GM19043 (cell line): Measurements from ENCODE around the gene NAALADL2.
A peak's percentile ranks its signal among the peaks of the same experiment; 100 is the strongest.
"Not testable (repeated sequence)": the region's sequence is repeated elsewhere in the genome, so short reads cannot be mapped to it uniquely, and the experiment has no call there.

Source experiments
- ATAC-seq: cut with Tn5 transposase; IDR thresholded peaks from one replicate; pipeline ENCODE4 v1.9.1; 2021; ENCODE audit warnings: low read depth; ENCODE audit not compliant: unreplicated experiment

Gene NAALADL2

DNA sequence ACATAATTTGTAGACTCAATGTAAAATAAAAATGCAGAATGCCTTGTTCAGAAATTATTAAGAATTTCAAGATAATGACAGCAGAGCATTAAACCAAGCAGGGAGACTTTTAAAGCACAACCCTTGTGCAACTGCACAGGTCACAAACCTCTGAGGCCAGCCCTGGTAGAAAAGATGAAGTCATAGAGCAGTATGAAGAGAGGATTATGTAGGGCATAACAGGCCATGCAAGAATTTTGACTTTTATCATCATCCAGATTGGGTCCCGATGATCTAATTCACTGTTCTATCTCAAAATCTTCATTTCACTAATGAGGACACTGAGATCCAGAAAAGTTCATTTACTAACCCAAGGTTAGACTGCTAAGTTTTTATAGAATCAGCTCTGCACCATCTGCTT, 388.5 kb downstream of the NAALADL2 start:
- no peak for ATAC-seq

DNA sequence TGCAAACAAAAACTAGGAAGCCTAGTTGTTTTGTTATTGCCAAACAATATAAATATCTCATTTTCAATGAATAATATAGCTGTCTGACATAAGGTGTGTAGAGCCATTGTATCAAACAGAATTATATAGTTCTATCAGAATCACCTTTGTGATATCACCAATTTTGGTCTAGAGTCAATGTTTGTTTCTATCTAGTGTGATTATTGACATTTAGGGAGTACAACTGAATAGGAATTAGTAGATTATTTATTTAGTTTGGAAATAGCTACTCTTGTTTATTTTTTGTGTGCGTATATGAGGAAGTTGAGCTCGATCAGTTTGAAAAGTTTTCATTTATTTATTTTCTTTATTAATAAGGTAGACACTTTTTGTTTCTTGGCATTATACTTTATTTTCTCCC, 389.7 kb downstream of the NAALADL2 start:
- no peak for ATAC-seq

DNA sequence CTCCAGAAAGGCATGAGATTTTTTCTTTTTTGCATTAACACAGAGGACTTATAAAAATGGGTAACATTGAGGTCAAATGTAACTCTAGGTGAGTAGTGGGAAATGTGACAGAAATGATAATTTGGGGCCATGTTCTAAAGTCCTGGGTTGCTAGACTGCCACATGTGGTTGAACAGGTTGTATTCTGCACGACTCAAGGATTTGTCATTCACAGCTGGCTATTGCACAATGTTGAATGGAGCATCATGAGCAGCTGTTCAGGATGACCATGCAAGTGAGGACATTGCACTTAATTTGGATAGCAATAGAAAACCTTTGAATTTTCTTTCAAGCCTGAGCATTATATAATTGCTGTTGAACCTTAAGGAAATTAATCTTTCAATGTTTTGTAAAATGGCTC, 396.6 kb downstream of the NAALADL2 start:
- no peak for ATAC-seq

DNA sequence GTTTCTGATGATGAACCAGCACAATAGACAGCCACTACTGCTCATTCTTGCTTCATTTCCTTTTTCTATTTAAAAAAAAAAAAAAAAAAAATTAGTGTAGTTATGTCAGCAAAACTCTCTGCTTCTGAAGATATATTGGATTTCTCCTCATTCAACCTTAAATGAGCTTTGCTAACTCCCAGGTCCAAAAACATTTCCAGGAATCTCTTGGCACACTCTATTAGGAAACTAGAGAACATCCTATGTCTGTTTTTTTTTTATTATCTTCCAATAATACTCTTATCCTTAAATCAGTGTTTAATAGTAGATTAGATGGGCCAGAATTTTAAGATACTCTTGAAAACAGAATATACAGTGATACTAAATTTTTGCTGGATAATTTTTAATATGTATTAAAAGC, 398.0 kb downstream of the NAALADL2 start:
- no peak for ATAC-seq

DNA sequence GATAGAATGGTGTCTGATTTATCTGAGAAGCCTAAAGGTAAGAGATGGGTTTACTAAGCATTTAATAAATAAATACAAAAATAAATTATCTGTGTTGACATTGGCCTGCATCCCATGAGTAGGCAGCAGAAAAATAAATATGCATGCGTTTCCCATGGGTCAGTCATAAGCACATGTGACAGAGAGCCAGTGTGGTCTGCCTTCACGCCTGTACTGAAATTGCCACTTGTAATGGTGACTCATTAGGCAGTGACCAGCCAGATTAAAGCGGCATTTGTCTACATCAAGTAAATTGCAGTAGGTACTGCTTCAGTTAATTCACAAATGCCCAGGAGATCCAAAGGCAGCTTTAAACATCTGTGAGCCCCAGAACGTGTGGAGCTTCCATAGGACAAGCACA, 399.6 kb downstream of the NAALADL2 start:
- ATAC-seq = no peak

DNA sequence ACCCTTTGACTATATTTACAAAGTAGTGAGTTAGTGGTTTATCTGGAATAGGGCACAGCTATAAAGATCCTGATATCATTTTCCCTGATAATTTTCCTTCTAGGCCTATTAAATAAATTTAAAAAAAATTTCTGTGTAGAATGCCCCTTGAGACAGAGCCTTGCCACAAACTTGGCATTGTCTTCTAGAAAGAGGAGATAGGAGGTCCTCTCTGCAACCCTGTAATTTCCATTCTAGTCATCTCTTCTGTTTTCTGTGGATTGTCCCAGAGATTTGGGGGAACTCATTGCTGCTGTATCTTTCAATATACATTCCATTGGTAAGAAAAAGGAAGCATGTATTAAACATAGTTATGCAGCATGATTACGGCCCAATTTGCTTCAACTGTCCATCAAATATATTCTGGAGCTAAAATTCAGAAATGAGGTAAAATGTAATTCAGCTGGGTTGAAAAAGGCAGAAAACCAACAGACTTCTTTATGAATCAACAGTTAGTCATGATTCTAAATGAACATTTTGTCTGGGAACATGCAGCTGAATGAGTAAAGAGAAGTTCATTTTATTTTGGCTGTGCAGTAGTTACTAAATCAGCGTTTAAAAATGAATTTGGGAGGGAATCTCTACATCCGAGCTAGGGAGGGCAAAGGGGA, 401.1 kb downstream of the NAALADL2 start:
- ATAC-seq = no peak

DNA sequence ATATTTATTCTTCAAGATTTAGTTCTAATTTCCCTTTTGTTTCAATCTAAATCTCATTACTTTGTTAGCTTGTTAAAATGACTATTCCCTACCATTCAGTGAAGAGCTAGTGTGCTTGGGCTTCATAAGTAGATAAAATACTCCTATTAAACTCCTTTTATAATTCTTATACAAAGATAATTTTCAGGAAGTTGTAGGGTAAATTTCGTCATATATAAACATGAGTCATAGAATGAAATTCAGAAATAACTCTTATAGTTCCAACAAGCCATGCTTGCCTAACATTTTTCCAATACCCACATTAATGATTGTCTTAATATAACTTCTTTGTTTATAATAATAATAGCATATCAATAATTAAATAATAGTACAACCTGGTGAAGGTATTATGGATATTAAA, 407.3 kb downstream of the NAALADL2 start:
- ATAC-seq = no peak

DNA sequence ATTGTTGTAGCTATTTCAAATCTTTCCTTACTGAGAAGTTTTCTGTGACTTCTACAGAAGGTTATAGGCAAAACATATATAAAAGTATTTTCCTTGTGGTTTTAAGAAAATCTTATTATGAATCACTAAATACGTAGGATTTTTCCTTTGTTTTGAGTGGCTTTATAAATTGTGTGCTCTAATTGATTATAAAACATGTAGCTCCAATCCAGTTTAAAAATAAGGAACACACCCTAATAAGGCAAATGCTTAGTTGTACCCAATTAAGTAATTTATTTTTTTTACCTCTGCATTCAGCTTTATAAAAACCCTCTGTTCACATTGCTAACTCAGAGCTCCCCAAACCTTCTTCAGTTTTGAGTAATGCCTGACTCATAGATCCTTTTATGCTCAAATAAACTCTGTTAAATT, 408.0 kb downstream of the NAALADL2 start:
- ATAC-seq = no peak

DNA sequence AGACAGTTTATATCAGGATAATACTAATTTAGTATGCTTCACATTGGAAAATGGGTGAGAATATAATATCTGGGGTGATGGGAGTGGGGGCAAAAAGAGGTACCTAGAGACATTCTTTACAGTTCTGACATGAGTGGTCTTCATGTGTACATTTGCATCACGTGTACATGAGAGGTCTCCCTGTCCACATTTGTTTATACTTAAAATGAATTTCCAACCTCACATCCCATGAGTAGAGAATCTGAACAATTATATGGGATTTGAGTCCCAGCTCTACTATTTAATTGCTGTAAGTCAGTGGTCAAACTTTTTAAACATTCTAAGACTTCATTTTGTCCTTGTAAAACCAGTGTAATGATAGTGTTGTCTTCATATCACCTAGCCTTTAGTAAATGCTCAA, 408.4 kb downstream of the NAALADL2 start:
- ATAC-seq = no peak

DNA sequence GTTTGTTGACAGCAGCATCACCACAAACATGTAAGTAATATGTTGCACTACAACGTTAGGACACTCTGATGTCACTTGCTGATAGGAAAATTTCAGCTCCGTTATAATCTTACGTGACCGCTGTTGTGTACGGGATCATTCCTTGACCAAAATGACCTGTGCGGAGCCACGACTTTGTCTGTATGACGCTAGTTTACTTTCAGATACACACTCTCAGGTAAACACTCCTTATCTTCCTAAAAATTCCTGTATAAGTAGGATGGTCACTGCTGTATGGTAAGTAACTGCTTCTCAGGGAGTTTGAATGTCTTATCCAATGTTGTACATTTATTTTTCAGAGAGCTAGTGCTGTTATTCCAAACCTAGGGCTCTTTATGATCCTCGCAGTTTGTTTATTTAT, 410.3 kb downstream of the NAALADL2 start:
- ATAC-seq = no peak

DNA sequence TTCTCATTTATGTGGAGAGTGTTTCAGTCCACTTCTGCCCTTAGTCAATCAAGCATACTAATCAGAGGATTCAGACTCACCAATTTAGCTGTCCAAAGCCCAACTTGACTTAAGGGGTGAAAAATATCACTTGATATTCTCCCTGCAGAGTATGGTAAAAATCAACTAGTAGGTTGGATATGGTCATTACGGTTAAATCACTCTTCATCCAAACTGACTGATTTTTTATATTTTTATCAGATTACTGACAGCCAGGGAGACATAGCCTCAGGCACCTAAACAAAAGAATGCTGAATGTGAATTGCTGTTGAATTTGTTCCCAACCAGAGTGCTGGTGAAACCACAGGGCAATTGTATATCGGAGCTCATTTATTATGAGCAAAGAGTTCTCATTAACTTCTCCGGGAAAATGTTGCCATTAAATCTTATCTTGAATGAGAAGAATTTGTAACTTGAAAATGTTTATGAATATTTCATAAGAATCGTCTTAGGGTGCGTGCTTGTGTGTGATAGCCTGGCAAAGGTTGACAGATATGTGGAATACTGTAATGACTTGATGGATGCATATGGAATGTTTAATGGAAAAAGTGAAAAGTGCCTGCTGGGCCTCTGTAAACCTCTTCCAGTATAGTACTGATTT, 411.2 kb downstream of the NAALADL2 start:
- no peak for ATAC-seq

DNA sequence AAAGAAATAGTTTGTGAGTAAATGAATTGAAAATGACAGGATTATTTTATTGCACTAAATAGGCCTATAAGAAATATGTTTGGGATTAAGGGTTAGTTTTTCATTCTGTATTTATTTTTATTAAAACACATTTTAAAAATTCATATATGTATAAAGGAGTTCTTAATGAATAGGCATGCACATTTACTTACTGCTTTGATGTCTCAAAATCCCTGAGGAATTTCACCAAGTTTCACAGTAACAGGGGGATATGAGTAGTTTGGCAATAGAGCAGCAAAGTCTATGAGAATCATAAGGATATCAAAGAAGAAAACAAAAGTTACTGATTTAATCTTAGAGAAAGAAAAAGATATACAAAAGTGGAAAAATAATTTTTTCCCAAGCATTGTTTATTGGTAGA, 411.7 kb downstream of the NAALADL2 start:
- no peak for ATAC-seq

DNA sequence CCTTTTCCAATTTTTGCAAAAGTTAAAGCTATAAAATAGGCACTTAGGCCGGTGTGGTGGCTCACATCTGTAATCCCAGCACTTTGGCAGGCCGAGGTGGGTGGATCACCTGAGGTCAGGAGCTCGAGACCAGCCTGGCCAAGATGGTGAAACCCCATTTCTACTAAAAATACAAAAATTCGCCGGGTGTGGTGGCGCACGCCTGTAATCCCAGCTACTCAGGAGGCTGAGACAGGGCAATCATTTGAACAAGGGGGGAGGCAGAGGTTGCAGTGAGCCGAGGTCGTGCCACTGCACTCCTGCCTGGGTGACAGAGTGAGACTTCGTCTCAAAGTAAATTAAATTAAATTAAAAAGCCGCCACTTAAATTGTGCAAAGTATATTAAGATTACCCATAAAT, 412.3 kb downstream of the NAALADL2 start:
- not testable (repeated sequence) for ATAC-seq

DNA sequence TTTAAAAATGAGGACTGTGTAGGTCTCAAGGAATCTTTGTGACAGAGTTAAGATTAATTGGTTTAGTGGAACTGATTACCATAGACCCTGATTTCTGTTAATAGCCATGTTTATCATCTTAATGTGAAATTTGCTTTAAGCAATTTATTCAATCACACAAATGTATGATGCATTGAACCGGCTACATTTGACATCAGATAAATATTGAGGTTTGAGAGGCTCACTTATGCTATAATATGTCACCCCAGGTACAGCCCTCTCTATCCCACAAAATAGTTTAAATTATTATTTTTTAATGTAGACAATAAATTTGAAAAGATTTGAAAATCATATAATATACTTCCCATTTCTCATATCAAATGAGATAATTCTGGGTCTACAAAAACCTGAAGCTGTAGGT, 413.3 kb downstream of the NAALADL2 start:
- ATAC-seq = no peak

DNA sequence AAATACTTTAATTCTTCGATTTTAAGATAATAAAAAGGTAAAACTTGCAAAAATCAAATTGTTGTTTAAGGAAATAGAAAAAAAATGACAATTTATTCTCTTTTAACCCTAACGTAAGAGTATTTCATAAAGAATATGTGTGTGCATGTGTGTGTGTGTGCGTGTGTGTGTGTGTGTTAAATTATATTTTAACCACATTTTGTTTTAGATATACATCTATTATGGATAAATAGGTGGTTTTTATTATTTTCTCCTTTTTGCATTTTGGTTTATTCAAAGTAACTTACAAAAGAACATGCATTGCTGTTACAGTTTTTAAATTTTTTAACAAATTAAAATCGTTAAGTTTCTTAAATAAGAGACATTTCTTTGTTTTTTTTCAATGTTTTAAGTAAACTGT, 414.4 kb downstream of the NAALADL2 start:
- ATAC-seq = no peak

DNA sequence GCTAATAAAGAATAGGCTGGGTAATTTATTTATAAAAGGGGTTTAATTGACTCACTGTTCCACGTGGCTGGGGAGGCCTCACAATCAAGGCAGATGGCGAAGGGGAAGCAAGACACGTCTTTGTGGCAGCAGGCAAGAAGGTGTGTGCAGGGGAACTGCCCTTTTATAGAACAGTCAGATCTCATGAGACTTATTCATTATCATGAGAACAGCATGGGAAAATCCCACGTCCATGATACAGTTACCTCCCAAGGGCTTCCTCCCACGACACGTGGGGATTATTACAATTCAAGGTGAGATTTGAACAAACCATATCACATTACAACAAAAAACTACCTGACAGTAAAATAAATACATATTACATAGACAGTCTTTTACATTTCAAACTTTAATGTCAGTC, 414.9 kb downstream of the NAALADL2 start:
- peak; percentile 49 for ATAC-seq

DNA sequence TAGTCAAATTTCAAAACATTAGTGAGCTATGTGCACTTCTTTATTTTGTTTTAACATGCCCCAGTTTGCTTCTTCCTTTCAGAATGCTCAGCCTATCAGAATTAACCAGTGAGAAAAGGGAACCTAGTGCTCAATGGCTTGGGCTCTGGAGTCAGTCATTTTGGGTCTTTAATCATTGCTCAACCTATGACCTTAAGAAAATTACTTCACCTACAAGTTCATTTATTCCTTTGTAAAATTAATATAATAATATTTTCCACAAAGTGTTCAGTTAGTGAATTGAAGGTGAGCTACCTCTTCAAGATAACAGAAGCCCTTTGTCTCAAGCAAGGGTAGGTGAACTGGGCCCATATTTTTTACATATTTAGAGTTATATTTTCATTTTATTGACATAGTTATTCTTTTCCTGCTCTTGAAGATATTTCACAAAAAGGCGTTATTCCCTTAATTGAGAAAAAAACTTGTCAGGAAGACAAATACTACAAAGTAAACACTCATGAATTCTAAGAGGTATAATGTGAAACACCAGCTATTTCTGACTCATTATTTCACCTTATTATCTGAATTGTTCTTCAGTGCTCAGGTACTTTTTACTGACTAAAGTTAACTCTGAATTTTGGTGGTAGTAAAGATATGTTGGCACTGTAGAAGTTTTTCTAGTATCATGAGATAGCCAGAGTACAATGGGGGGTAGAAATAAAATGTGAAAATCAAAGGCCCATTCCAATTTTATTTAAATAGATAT, 415.5 kb downstream of the NAALADL2 start:
- ATAC-seq = peak; percentile 35

DNA sequence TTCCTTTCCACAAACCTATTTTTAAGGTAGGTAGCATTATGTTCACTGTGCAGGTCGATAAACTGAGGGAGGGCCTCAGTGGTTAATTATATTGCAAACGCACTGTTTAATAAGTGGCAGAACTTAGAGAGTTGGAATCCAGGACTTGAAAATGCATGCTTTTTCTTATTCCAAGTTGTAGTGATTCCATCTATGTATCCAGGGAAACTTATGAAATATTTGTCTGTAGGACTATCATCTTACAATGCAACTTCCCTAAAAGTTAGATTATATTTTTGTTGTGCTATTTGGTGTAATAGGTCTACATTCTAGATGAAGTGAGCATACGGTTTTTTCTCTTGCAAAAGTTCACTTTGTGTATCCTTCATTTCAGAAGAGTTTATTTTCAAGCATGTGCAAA, 419.5 kb downstream of the NAALADL2 start:
- no peak for ATAC-seq

DNA sequence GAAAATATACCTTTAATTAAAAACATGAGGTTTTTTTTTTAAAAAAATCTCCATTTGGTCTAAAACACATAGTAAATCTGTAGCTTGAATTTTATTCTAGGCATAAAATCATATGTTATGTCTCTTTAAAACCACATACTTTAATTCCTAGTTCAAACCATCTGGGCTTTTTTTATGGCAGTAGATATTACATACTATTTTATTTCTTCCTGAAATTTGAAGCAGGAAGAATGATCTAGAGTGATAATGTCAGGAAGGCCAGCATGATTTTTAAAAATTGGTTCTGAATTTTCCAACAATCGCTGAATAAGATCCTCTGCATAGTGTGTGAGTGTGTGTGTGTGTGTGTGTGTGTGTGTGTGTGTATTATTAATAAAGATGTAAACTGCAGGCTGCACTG, 420.3 kb downstream of the NAALADL2 start:
- no peak for ATAC-seq

DNA sequence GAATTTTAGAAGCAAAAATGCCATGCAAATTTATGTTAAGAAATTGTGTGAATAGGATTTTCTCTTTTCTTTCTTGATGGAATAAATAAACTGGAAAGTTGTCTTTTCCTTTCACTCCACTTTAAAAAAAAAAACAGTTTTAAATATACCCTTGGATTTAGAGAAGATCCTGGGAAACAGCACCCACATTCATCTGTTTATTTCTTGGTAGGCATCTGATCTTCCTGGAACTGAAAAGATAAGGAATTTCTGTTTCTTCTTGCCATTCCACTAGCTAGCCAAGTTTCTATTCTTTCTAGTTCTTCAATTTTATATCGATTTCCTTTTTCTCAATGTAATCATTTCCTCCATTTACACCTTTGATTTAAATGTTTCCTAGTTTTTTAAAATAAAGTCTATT, 420.8 kb downstream of the NAALADL2 start:
- no peak for ATAC-seq

DNA sequence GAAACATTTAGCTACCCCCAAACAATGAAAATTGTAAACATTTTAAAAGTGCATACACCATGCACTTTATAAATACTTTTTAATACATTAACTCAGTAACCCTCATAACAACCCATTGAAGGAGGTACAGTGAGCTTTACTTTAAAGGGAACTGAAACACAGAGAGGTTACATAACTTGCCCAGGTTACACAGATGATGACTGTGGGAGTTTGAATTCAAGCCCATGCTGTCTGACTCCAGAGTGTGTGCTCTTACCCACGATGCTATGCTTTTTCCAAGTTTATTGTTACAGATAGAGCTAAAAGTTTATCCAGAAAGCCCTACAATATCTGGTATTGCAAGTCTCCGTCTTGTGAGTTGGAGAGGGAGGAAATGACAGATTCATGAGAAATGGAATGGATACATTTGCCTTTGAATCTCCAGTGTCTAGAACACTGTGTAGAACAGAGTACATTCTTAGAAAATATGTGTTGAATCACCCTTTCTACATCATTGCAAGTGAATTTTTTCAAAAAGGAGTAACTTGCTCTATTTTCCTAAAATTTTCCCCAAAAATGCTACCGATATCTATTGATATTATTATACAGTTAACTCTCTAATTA, 428.3 kb downstream of the NAALADL2 start:
- ATAC-seq = peak; percentile 95

DNA sequence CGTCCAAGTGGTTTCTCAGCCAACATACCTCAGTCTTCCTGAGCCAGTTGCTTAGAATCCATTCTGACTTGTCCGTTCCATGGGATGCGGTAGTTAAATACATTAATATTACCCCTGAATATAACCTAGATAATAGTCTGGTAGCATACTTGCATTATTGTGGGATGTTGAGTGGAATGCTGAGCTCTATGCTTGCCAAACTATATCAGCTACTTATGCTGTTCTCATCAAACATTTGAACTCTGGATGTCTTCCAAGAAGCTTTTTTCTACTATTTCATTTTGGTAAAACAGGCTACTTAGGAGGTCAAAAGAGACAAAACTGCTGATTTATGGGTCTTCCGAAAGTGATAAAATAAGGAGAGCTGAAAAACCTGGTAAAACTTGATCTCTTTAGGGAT, 429.5 kb downstream of the NAALADL2 start:
- no peak for ATAC-seq
